ENCODE results near the gene ATP1A3. TPM values are rescaled to one million over a fixed set of nuclear protein-coding genes. Genes with fewer than 3 reads are reported as not detected.

ATP1A3 gene
- polyA plus RNA-seq, 1 donor: not detected

Other genes with a start within 250 kb of the ATP1A3 start
- 0.08 TPM for gene CEACAM6, start 238.7 kb downstream of the ATP1A3 start, polyA plus RNA-seq (ENCODE audit: insufficient read length)
- gene CEACAM3, start 197.6 kb downstream of the ATP1A3 start, polyA plus RNA-seq (ENCODE audit: insufficient read length): not detected
- not detected for gene LYPD4, start 149.5 kb downstream of the ATP1A3 start, polyA plus RNA-seq (ENCODE audit: insufficient read length)
- gene DMRTC2, start 149.2 kb downstream of the ATP1A3 start, polyA plus RNA-seq (ENCODE audit: insufficient read length): not detected
- 2,264 TPM for gene RPS19, start 134.0 kb downstream of the ATP1A3 start, polyA plus RNA-seq (ENCODE audit: insufficient read length)
- gene CD79A, start 117.0 kb downstream of the ATP1A3 start, polyA plus RNA-seq (ENCODE audit: insufficient read length): 0.63 TPM
- gene ARHGEF1, start 111.0 kb downstream of the ATP1A3 start, polyA plus RNA-seq (ENCODE audit: insufficient read length): 49.2 TPM
- 0.22 TPM for gene ERFL, start 65.8 kb downstream of the ATP1A3 start, polyA plus RNA-seq (ENCODE audit: insufficient read length)
- 65.0 TPM for gene RABAC1, start 34.9 kb downstream of the ATP1A3 start, polyA plus RNA-seq (ENCODE audit: insufficient read length)
- 2.2 TPM for gene GRIK5, start 76.0 kb upstream of the ATP1A3 start, polyA plus RNA-seq (ENCODE audit: insufficient read length)
- 12.4 TPM for gene ZNF574, start 81.9 kb upstream of the ATP1A3 start, polyA plus RNA-seq (ENCODE audit: insufficient read length)
- gene POU2F2, start 138.2 kb upstream of the ATP1A3 start, polyA plus RNA-seq (ENCODE audit: insufficient read length): 2.0 TPM
- gene DEDD2, start 223.4 kb upstream of the ATP1A3 start, polyA plus RNA-seq (ENCODE audit: insufficient read length): 16.6 TPM
- gene ZNF526, start 226.1 kb upstream of the ATP1A3 start, polyA plus RNA-seq (ENCODE audit: insufficient read length): 6.7 TPM
- gene GSK3A, start 248.4 kb upstream of the ATP1A3 start, polyA plus RNA-seq (ENCODE audit: insufficient read length): 47.4 TPM

Measured in hindlimb muscle (tissue), 1 donor.